ENCODE data around the gene KCNK10.

GRCh38 chr14:88198446-88198845 lies 124.6 kb downstream of the KCNK10 start:
- TF ChIP-seq CTCF (IDR thresholded peaks at IDR 0.05) = no peak
- TF ChIP-seq POLR2A (IDR thresholded peaks at IDR 0.05) = no peak
